Measurements from ENCODE around the gene RIC8B. TPM values are rescaled to one million over a fixed set of nuclear protein-coding genes. Genes with fewer than 3 reads are reported as not detected.

The RIC8B gene
- total and polyA plus RNA-seq, 2 of the 8 experiments (the other 6 are each of a cell fraction or from before 2014, with no cell fraction given), result 8.2 to 25.3 TPM

GRCh38 chr12:106839333-106839732 lies 64.9 kb downstream of the RIC8B start:
- 92% methylated on average over 1 of the region's 1 CpG; no CpG with 5 or more reads in 1 of the 2 experiments for WGBS, 2 experiments (ENCODE audit: extremely low coverage in 1 of 2, insufficient coverage in 1 of 2, insufficient read length in 1 of 2, insufficient replicate concordance in 2 of 2, low coverage in 1 of 2, low lambda C conversion rate in 2 of 2, missing lambda C conversion rate in 1 of 2)
- Histone ChIP-seq H2AK5ac (ENCODE audit: low read depth, low read length) (no peak overlapping the region), H3K23me2 (ENCODE audit: low read depth, low read length) (no peaks in the 10 kb centered on the region), H3K27ac (ENCODE audit: low read depth, low read length) (no peak overlapping the region), H3K4me3 (ENCODE audit: extremely low read depth in 1 of 4, insufficient read depth in 2 of 4, low read depth in 3 of 4, low read length in 4 of 4) (no peak overlapping the region), H3K79me2 (ENCODE audit: control insufficient read depth in 1 of 2, insufficient read depth in 2 of 2, low read length in 2 of 2) (no peaks in the 10 kb centered on the region), H3K4me2 (ENCODE audit: insufficient read depth in 1 of 2, low read depth in 2 of 2, low read length in 2 of 2) (no peak overlapping the region), H4K5ac (ENCODE audit: insufficient read length, low read depth, low read length) (no peak overlapping the region), H2AFZ (ENCODE audit: low read length) (no peak overlapping the region), H3K4me1 (replicated peaks in 1 of 4; ENCODE audit: control insufficient read depth in 3 of 4, insufficient read depth in 4 of 4, low read length in 3 of 4) (peaks cover 2 to 8% (median 4%) of the 10 kb centered on the region in 4 experiments; a peak in 4 of 7 replicates), H3K56ac (replicated peaks; ENCODE audit: insufficient read length, low read depth, low read length) (no peak overlapping the region), H2BK15ac (ENCODE audit: low read length) (no peak overlapping the region), H3K14ac (ENCODE audit: insufficient read length) (no peak overlapping the region), H3K4ac (replicated peaks; ENCODE audit: insufficient read length, low read depth, low read length) (no peak overlapping the region), H2BK20ac (ENCODE audit: low read length) (no peak overlapping the region), H3K23ac (ENCODE audit: insufficient read length) (no peak overlapping the region), H3K9me3 (ENCODE audit: insufficient read depth in 2 of 2, low read depth in 1 of 2, low read length in 1 of 2) (no peaks in the 10 kb centered on the region), H3K79me1 (ENCODE audit: low read depth, low read length) (no peaks in the 10 kb centered on the region; the same call in 1 of the 2 replicates), H4K91ac (replicated peaks; ENCODE audit: insufficient read length, low read length) (no peak overlapping the region), H2BK5ac (ENCODE audit: low read depth, low read length) (no peak overlapping the region), H4K20me1 (replicated peaks in 1 of 2; ENCODE audit: control insufficient read depth in 1 of 2, insufficient read depth in 2 of 2, low read length in 2 of 2) (no peaks in the 10 kb centered on the region), H3K36me3 (ENCODE audit: control insufficient read depth in 2 of 4, insufficient read depth in 4 of 4, low read length in 3 of 4) (peaks cover 0 to 8% (median 4%) of the 10 kb centered on the region in 4 experiments; a peak in 3 of 8 replicates), H2BK120ac (replicated peaks; ENCODE audit: low read depth, low read length) (no peak overlapping the region), H4K8ac (ENCODE audit: extremely low read depth, insufficient read depth, low read length) (no peak overlapping the region), H3K18ac (ENCODE audit: extremely low read depth, low read length) (no peak overlapping the region), H3K9ac (replicated peaks in 1 of 4; ENCODE audit: extremely low read depth in 1 of 4, low read depth in 3 of 4, low read length in 3 of 4) (no peak overlapping the region), H2BK12ac (ENCODE audit: low read depth, low read length) (no peak overlapping the region), H3K27me3 (replicated peaks in 1 of 4; ENCODE audit: control insufficient read depth in 3 of 4, extremely low read depth in 1 of 4, insufficient read depth in 3 of 4, low read length in 3 of 4) (no peaks in the 10 kb centered on the region)
- FAIRE-seq (no peak), DNase-seq (ENCODE audit: low read depth in 1 of 2, low spot score in 2 of 2) (no peak)
- ChIA-PET CTCF (ENCODE audit: partially characterized antibody) (interaction anchor here (0.9 to 2.0 kb wide), 3 partner anchors 16 to 85 kb away, joined by 3 to 4 read pairs (median 4); no protein-coding TSS in a partner anchor), POLR2A (ENCODE audit: partially characterized antibody) (interaction anchor here (0.8 to 0.9 kb wide), 2 partner anchors 10 to 45 kb away, joined by 3 read pairs; no protein-coding TSS in a partner anchor)
- no peak for TF ChIP-seq SAP30 (IDR thresholded peaks at IDR 0.05; ENCODE audit: insufficient read depth, insufficient replicate concordance, low read length)
- no peak for TF ChIP-seq FOSL1 (IDR thresholded peaks at IDR 0.05; ENCODE audit: insufficient read depth, low read depth, low read length)
